Lung (tissue), 12 donors: ENCODE results near the gene MED27. TPM values are rescaled to one million over a fixed set of nuclear protein-coding genes. Genes with fewer than 3 reads are reported as not detected.

Experiments used
- ATAC-seq: fragments of 200-7000 bp; cut with Tn5 transposase; one replicate; pipeline ENCODE4 v1.9.1; 2020; ENCODE audit warnings: moderate number of reproducible peaks; ENCODE audit not compliant: insufficient read depth, low FRiP score
- DNase-seq, 3 donors: peaks; one replicate each; pipeline ENCODE4 v3.0.0-alpha.2; 2013 to 2017
- H3K27ac ChIP-seq, 2 donors: one replicate each; pipeline ENCODE4 v1.5.1; 2013; ENCODE audit warnings: mild to moderate bottlenecking in 2 of 2, moderate library complexity in 2 of 2, control low read depth in 1 of 2, inconsistent platforms in 1 of 2, low read depth in 1 of 2, low read length in 1 of 2
- H3K27me3 ChIP-seq, 3 donors: one replicate each; pipeline ENCODE4 v1.5.1; 2013; ENCODE audit warnings: low read length in 2 of 3; ENCODE audit not compliant: control insufficient read depth in 3 of 3, insufficient read depth in 3 of 3
- H3K36me3 ChIP-seq, 4 donors: one replicate each; pipeline ENCODE4 v1.5.1; 2013; ENCODE audit warnings: low read length in 4 of 4, mild to moderate bottlenecking in 1 of 4, moderate library complexity in 1 of 4; ENCODE audit not compliant: control insufficient read depth in 4 of 4, insufficient read depth in 4 of 4
- H3K4me1 ChIP-seq, 5 donors: one replicate each; pipeline ENCODE4 v1.5.1; 2013; ENCODE audit warnings: low read length in 5 of 5, mild to moderate bottlenecking in 2 of 5, moderate library complexity in 1 of 5; ENCODE audit not compliant: control insufficient read depth in 5 of 5, insufficient read depth in 5 of 5
- H3K4me3 ChIP-seq: one replicate; pipeline ENCODE4 v1.5.1; 2013; ENCODE audit warnings: mild to moderate bottlenecking, control low read depth, moderate library complexity
- H3K9ac ChIP-seq, 2 donors: one replicate each; pipeline ENCODE4 v1.5.1; 2013; ENCODE audit warnings: low read length in 2 of 2, control low read depth in 1 of 2; ENCODE audit not compliant: insufficient read depth in 1 of 2
- H3K9me3 ChIP-seq, 4 donors: one replicate each; pipeline ENCODE4 v1.5.1; 2013; ENCODE audit warnings: low read length in 3 of 4, mild to moderate bottlenecking in 1 of 4, moderate library complexity in 1 of 4; ENCODE audit not compliant: control insufficient read depth in 4 of 4, insufficient read depth in 3 of 4
- CTCF ChIP-seq: IDR thresholded peaks from 2 replicates; pipeline ENCODE4 v1.5.1; 2012; ENCODE audit warnings: mild to moderate bottlenecking; ENCODE audit errors: control extremely low read depth, extremely low read depth
- WGBS, 2 donors: extraction: QIAGEN DNeasy Blood & Tissue Kit; methylation state at CpG; one replicate each; pipeline ENCODE4 v1.1.7; 2013; 5-methylcytosine and 5-hydroxymethylcytosine counted together
- polyA plus RNA-seq, 2 donors: library from polyadenylated mRNA; stranded (reverse); fragments of 200-250 nt; gene quantifications; one replicate each; pipeline ENCODE4 v1.2.1, GENCODE V29; 2013
- total RNA-seq, 2 donors: library from RNA; depleted of rRNA in 1 of 2; stranded (reverse); fragments of >200 nt in 1 of 2; gene quantifications; one replicate each; pipeline ENCODE4 v1.2.1, GENCODE V29; 2014 to 2021
- donor health status: control.
- donor health status: control.
- donor health status: Bipolar disorder and iron deficiency.
- donor health status: healthy.
- donor health status: DM: yes; HTN: yes; CAD: no.

The MED27 gene
- total and polyA plus RNA-seq, 4 donors: 9.8 to 22.3 (median 16.7) TPM

- peaks cover 0 to 19% (median 14%) of the 10 kb centered on the region in 5 donors for H3K4me1 ChIP-seq
- peaks cover 3 to 25% (median 10%) of the 10 kb centered on the region in 4 donors for H3K36me3 ChIP-seq
- H3K9me3 ChIP-seq: no peaks in the 10 kb centered on the region
- no peaks in the 10 kb centered on the region for H3K27me3 ChIP-seq
- WGBS, 2 donors: 92 to 98% methylated on average over 2 of the region's 2 CpGs
- no peak overlapping the region for H3K27ac ChIP-seq
- no peak for DNase-seq
- no peak for TF ChIP-seq CTCF
- H3K9ac ChIP-seq: no peak overlapping the region
- ATAC-seq: no peak
- no peak overlapping the region for H3K4me3 ChIP-seq
Observed at GRCh38 chr9:132074736-132075135, 4.9 kb downstream of the MED27 start.

DNA sequence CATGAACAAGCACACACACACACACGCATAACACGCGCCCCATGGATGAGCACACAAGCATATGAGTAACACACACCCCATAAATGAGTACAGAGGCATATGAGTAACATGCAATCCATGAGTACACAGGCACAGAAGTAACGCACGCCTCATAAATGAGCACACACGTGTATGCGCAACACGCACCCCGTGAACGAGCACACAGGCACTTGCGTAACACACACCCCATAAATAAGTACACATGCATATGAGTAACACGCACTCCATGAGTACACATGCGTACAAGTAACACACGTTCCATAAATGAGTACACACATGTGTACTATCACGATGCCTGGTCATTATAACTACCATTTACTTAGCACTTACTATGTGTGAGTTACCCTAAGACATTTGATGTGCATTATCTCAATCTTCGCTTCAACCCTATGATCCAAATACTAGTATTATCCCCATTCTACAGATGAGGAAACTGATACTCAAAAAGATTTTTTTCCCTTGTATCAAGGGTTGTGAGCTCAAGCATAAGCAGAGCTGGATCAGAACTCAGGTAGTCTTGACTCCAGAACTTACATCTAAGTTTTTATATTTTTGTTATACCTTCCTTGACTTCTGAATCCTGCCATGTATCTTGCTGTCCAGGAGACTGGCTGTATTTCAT lies 7.7 kb downstream of the MED27 start:
- Histone ChIP-seq H3K27me3 (no peaks in the 10 kb centered on the region), H3K4me1 (peaks cover 0 to 8% (median 0%) of the 10 kb centered on the region in 5 donors), H3K9ac (no peak overlapping the region), H3K36me3 (peaks cover 0 to 25% (median 15%) of the 10 kb centered on the region in 4 donors), H3K4me3 (no peak overlapping the region), H3K27ac (no peak overlapping the region), H3K9me3 (no peaks in the 10 kb centered on the region)
- TF ChIP-seq CTCF: no peak
- 96 to 97% methylated on average over 16 of the region's 16 CpGs for WGBS, 2 donors
- ATAC-seq (no peak), DNase-seq (no peak)

DNA sequence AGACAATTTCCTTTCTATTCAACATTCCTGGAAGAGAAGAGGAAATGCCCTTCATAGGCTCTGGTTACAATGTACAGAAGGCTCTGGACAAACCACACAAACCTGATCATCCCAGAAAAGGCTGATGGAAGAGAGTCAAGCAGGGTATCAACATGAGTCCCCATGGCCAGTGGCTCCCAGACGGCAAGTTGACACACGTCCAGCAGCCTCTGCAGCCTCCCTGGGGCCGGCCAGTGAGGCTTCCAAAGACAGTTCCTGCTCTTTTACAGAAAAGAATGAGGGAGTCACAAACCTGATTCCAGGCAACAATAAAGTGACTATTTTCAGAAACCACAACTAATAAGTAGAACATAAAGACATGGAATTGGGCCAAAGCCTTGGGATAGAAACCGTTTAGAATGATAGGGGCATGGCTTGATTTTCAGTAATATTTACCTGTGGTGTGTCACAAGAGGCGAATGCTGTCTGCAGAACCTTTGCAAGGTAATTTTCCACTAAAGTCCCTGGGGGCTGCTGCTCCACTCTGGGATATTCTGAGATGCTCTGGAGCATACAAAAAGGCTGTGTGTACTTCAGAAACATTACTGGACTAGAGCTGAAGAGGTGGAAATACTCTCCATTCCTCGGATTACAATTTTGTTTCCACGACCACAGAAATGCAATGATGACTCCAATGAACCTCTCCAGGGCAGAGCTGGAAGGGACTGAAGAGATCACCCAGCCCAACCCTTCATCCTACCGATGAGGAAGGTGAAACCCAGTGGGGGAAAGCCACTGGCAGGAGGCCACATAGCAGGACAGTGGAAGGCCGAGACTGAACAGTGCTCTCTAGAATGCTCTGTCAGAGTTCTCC lies 10.4 kb downstream of the MED27 start:
- Histone ChIP-seq H3K9ac (no peak overlapping the region), H3K27me3 (no peaks in the 10 kb centered on the region), H3K4me3 (no peak overlapping the region), H3K4me1 (peaks cover 0 to 5% (median 0%) of the 10 kb centered on the region in 5 donors), H3K36me3 (peaks cover 0 to 25% (median 8%) of the 10 kb centered on the region in 4 donors), H3K27ac (no peak overlapping the region), H3K9me3 (no peaks in the 10 kb centered on the region)
- TF ChIP-seq CTCF: no peak
- DNase-seq: no peak
- WGBS, 2 donors: 84 to 90% methylated on average over 9 of the region's 9 CpGs
- no peak for ATAC-seq
